K562 (cell line): ENCODE results near the gene STK11. TPM values are rescaled to one million over a fixed set of nuclear protein-coding genes. Genes with fewer than 3 reads are reported as not detected.
A peak's percentile ranks its signal among the peaks of the same experiment; 100 is the strongest.

ENCODE experiments used
- ADNP ChIP-seq: fragments of 200-800 bp; sonication (Bioruptor generic); IDR thresholded peaks from 2 replicates; pipeline ENCODE4 v1.6.1; 2016; ENCODE audit warnings: missing genetic modification characterization, missing compliant biosample characterization
- BDP1 ChIP-seq: IDR thresholded peaks from 3 replicates; pipeline ENCODE4 v1.6.1; 2011; ENCODE audit not compliant: insufficient read length, insufficient read depth
- GTF2F1 ChIP-seq: IDR thresholded peaks from 2 replicates; pipeline ENCODE4 v1.6.1; 2011; ENCODE audit warnings: low read depth, low read length, improper control_type of control experiment
- HMGXB4 ChIP-seq: sonication (generic); formaldehyde crosslinking; IDR thresholded peaks from 2 replicates; pipeline ENCODE4 v1.8.1; 2023; ENCODE audit warnings: mild to moderate bottlenecking, missing genetic modification reagents
- MTA1 ChIP-seq: fragments of 450-650 bp; IDR thresholded peaks from 2 replicates; pipeline ENCODE4 v1.6.1; 2017; ENCODE audit warnings: borderline replicate concordance
- RBBP5 ChIP-seq: fragments of 200-600 bp; sonication (generic); IDR thresholded peaks from 2 replicates; pipeline ENCODE4 v1.6.1; 2012; ENCODE audit warnings: borderline replicate concordance, mild to moderate bottlenecking, low read length, control low read depth, inconsistent platforms; ENCODE audit not compliant: insufficient read depth, poor library complexity, severe bottlenecking
- REST ChIP-seq, 2 experiments: fragments of 450-650 bp; formaldehyde crosslinking in 1 of 2; IDR thresholded peaks; 2 replicates each; pipeline versions ENCODE4 v1.4.0 to v1.6.1; 2014 to 2020; ENCODE audit warnings: mild to moderate bottlenecking in 2 of 2, borderline replicate concordance in 1 of 2, low read depth in 1 of 2
- SFPQ ChIP-seq: fragments of 200-400 bp; formaldehyde crosslinking; IDR thresholded peaks from 2 replicates; pipeline ENCODE4 v1.6.1; 2017; ENCODE audit warnings: mild to moderate bottlenecking, low read depth, low read length, moderate library complexity
- SMARCC2 ChIP-seq: fragments of 450-650 bp; IDR thresholded peaks from 2 replicates; pipeline ENCODE4 v1.6.1; 2017; ENCODE audit warnings: antibody characterized with exemption, moderate library complexity, mild to moderate bottlenecking, low read depth
- ZFPM2 ChIP-seq: fragments of 250-450 bp; sonication (Bioruptor Pico); IDR thresholded peaks from 2 replicates; pipeline ENCODE4 v1.5.1; 2022; ENCODE audit warnings: mild to moderate bottlenecking
- polyA plus RNA-seq, 8 experiments: library from polyadenylated mRNA; depleted of rRNA in 4 of 8; stranded (reverse) in 5 of 8; unstranded in 3 of 8; fragments of >200 nt; fragmentation: Nextera tagmentation in 2 of 8; fragmentation: Illumina TruSeq in 1 of 8; extraction: Ambion mirVana in 2 of 8; extraction: Trizol in 1 of 8; gene quantifications; 2 replicates each; pipeline versions ENCODE4 v1.2.1 to v1.2.3, GENCODE V29; 2011 to 2014; ENCODE audit warnings: inconsistent platforms in 1 of 8, missing spikeins in 1 of 8
- total RNA-seq, 7 experiments: library from RNA; depleted of rRNA in 6 of 7; stranded (reverse); fragments of >200 nt in 6 of 7; fragmentation: Illumina TruSeq in 2 of 7; extraction: Trizol in 2 of 7; gene quantifications; 2 replicates each; pipeline versions ENCODE4 v1.2.1 to v1.2.3, GENCODE V29; 2011 to 2021; ENCODE audit warnings: low replicate concordance in 1 of 7
- TF ChIP-seq, protein P1 (sequence below), 3 experiments: IDR thresholded peaks in 2 of 3; conservative IDR thresholded peaks in 1 of 3; 2 replicates each; pipeline ENCODE4 v1.5.1; 2011 to 2012; ENCODE audit warnings: low read length in 3 of 3, mild to moderate bottlenecking in 3 of 3, control low read depth in 2 of 3, improper control_type of control experiment in 1 of 3, inconsistent platforms in 1 of 3, low read depth in 1 of 3, mixed read lengths in 1 of 3, moderate library complexity in 1 of 3; ENCODE audit not compliant: insufficient read depth in 2 of 3

Gene STK11
- total and polyA plus RNA-seq, 9 of the 15 experiments (the other 6 are each of a cell fraction or from before 2014, with no cell fraction given) = 0.15 to 96.5 (median 31.7) TPM

- TF ChIP-seq HMGXB4 (CRISPR knock-in tag) (0 out of 2 replicates have a peak, but pooled peaks have one; percentile 88), ZFPM2 (CRISPR knock-in tag) (no peak), RBBP5 (peak; percentile 53), SFPQ (no peak), GTF2F1 (0 out of 2 replicates have a peak, but pooled peaks have one; percentile 12), ADNP (tag) (no peak), REST (IDR thresholded peaks at IDR 0.05; ENCODE audit: borderline replicate concordance) (peak; percentile 33; the same call in 1 of the 2 replicates), REST (CRISPR knock-in tag; IDR thresholded peaks at IDR 0.05; ENCODE audit: low read depth) (0 out of 2 replicates have a peak, but pooled peaks have one; percentile 23), SMARCC2 (no peak), MTA1 (no peak), BDP1 (no peak)
- TF ChIP-seq, protein P1, sequence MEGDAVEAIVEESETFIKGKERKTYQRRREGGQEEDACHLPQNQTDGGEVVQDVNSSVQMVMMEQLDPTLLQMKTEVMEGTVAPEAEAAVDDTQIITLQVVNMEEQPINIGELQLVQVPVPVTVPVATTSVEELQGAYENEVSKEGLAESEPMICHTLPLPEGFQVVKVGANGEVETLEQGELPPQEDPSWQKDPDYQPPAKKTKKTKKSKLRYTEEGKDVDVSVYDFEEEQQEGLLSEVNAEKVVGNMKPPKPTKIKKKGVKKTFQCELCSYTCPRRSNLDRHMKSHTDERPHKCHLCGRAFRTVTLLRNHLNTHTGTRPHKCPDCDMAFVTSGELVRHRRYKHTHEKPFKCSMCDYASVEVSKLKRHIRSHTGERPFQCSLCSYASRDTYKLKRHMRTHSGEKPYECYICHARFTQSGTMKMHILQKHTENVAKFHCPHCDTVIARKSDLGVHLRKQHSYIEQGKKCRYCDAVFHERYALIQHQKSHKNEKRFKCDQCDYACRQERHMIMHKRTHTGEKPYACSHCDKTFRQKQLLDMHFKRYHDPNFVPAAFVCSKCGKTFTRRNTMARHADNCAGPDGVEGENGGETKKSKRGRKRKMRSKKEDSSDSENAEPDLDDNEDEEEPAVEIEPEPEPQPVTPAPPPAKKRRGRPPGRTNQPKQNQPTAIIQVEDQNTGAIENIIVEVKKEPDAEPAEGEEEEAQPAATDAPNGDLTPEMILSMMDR (IDR thresholded peaks at IDR 0.05 in 2 of 3, conservative IDR thresholded peaks at IDR 0.05 in 1 of 3; ENCODE audit: insufficient read depth in 2 of 3, low read depth in 1 of 3, low read length in 3 of 3) = peak; percentile 69 to 85 (median 74)
Measured at GRCh38 chr19:1248786-1249297, 43.3 kb downstream of the STK11 start (continued).
